KMS-11 (cell line): ENCODE measurements around the gene EXOSC10.

Source experiments
- H2AFZ ChIP-seq: fragments of 200-600 bp; sonication (generic); 2 replicates; pipeline ENCODE4 v1.6.1; 2016; ENCODE audit warnings: antibody characterized with exemption, mixed run types, low read depth
- H3K27ac ChIP-seq: fragments of 200-600 bp; sonication (generic); 2 replicates; pipeline ENCODE4 v1.6.1; 2016; ENCODE audit warnings: mild to moderate bottlenecking, mixed run types
- H3K27me3 ChIP-seq: fragments of 200-600 bp; sonication (generic); 2 replicates; pipeline ENCODE4 v1.6.1; 2017; ENCODE audit warnings: mild to moderate bottlenecking, low read depth, mixed run types, moderate library complexity; ENCODE audit not compliant: insufficient read depth
- H3K36me3 ChIP-seq: fragments of 200-600 bp; sonication (generic); 2 replicates; pipeline ENCODE4 v1.6.1; 2017; ENCODE audit warnings: mild to moderate bottlenecking, mixed run types; ENCODE audit not compliant: insufficient read depth
- H3K4me1 ChIP-seq: fragments of 200-600 bp; sonication (generic); 2 replicates; pipeline ENCODE4 v1.6.1; 2016; ENCODE audit warnings: mild to moderate bottlenecking, low read depth, mixed run types; ENCODE audit not compliant: poor library complexity, severe bottlenecking
- H3K4me2 ChIP-seq: fragments of 200-600 bp; sonication (generic); 2 replicates; pipeline ENCODE4 v1.7.0; 2016; ENCODE audit warnings: mild to moderate bottlenecking, mixed run types
- H3K4me3 ChIP-seq: fragments of 200-600 bp; sonication (generic); IDR thresholded peaks from 2 replicates; pipeline ENCODE4 v1.6.1; 2017; ENCODE audit warnings: low read depth, low read length, mixed read lengths; ENCODE audit not compliant: insufficient read depth
- H3K79me2 ChIP-seq: fragments of 200-600 bp; sonication (generic); 2 replicates; pipeline ENCODE4 v1.6.1; 2016; ENCODE audit warnings: low read depth, mixed run types; ENCODE audit not compliant: insufficient read depth
- H3K9ac ChIP-seq: fragments of 200-600 bp; sonication (generic); 2 replicates; pipeline ENCODE4 v1.6.1; 2016; ENCODE audit warnings: mild to moderate bottlenecking, mixed run types
- H4K20me1 ChIP-seq: fragments of 200-600 bp; sonication (generic); 2 replicates; pipeline ENCODE4 v1.6.1; 2016; ENCODE audit warnings: mild to moderate bottlenecking, mixed run types; ENCODE audit not compliant: insufficient read depth
- CTCF ChIP-seq: fragments of 200-600 bp; sonication (generic); conservative IDR thresholded peaks from 2 replicates; pipeline ENCODE4 v1.6.1; 2017; ENCODE audit warnings: low read depth, mild to moderate bottlenecking, antibody characterized with exemption, low read length, moderate library complexity, mixed read lengths

EXOSC10 gene

GRCh38 chr1:11062965-11063401 lies 36.7 kb downstream of the EXOSC10 start:
- Histone ChIP-seq H3K4me2 (peak overlapping the region; percentile 61), H3K27ac (peak overlapping the region; percentile 56), H3K79me2 (peaks cover 36% of the 10 kb centered on the region)

GRCh38 chr1:11061652-11062365 lies 37.9 kb downstream of the EXOSC10 start:
- H3K4me3 ChIP-seq: no peak overlapping the region
- H3K4me1 ChIP-seq: peaks cover 46% of the 10 kb centered on the region
- H3K4me2 ChIP-seq: peak overlapping the region; percentile 61
- H4K20me1 ChIP-seq: no peaks in the 10 kb centered on the region
- no peak for TF ChIP-seq CTCF
- peak overlapping the region; percentile 80; the same call in 1 of the 2 replicates for H3K9ac ChIP-seq
- H3K36me3 ChIP-seq: peaks cover 12% of the 10 kb centered on the region; the same call in 1 of the 2 replicates
- H2AFZ ChIP-seq: no peak overlapping the region
- peak overlapping the region; percentile 56 for H3K27ac ChIP-seq
- peaks cover 40% of the 10 kb centered on the region for H3K79me2 ChIP-seq
- no peaks in the 10 kb centered on the region for H3K27me3 ChIP-seq

More at GRCh38 chr1:11062965-11063401, 36.7 kb downstream of the EXOSC10 start:
- peak overlapping the region; percentile 35; the same call in 1 of the 2 replicates for H3K9ac ChIP-seq
- no peak for TF ChIP-seq CTCF
- H3K27me3 ChIP-seq: no peaks in the 10 kb centered on the region
- no peaks in the 10 kb centered on the region for H4K20me1 ChIP-seq
- H3K4me3 ChIP-seq: no peak overlapping the region
- peaks cover 1% of the 10 kb centered on the region; the same call in 1 of the 2 replicates for H3K36me3 ChIP-seq
- H2AFZ ChIP-seq: no peak overlapping the region
- peaks cover 41% of the 10 kb centered on the region for H3K4me1 ChIP-seq

GRCh38 chr1:11059968-11060830 lies 39.5 kb downstream of the EXOSC10 start, which contains the start of gene SRM:
Gene SRM (minus strand): TSS chr1:11060018. CDS start chr1:11059943, 75 bp downstream.
- H3K4me3 ChIP-seq: peak within 1 kb of the TSS; percentile 77
- peaks cover 46% of the 10 kb centered on the region for H3K4me1 ChIP-seq
- TF ChIP-seq CTCF: no peak
- H4K20me1 ChIP-seq: no peaks in the 10 kb centered on the region
- H3K4me2 ChIP-seq: peak within 1 kb of the TSS; percentile 95
- H3K9ac ChIP-seq: peak within 1 kb of the TSS; percentile 89
- peak within 1 kb of the TSS; percentile 70 for H2AFZ ChIP-seq
- H3K36me3 ChIP-seq: peaks cover 12% of the 10 kb centered on the region; the same call in 1 of the 2 replicates
- H3K27ac ChIP-seq: peak within 1 kb of the TSS; percentile 56
- H3K79me2 ChIP-seq: peaks cover 40% of the 10 kb centered on the region
- H3K27me3 ChIP-seq: no peaks in the 10 kb centered on the region

GRCh38 chr1:11059155-11059967 lies 40.3 kb downstream of the EXOSC10 start:
- Histone ChIP-seq H3K79me2 (peaks cover 40% of the 10 kb centered on the region), H3K4me3 (peak overlapping the region; percentile 77), H3K9ac (peak overlapping the region; percentile 89), H3K4me1 (peaks cover 46% of the 10 kb centered on the region), H4K20me1 (no peaks in the 10 kb centered on the region), H3K4me2 (peak overlapping the region; percentile 95), H3K36me3 (peaks cover 12% of the 10 kb centered on the region; the same call in 1 of the 2 replicates), H3K27me3 (no peaks in the 10 kb centered on the region), H2AFZ (0 out of 2 replicates have a peak overlapping the region, but pooled peaks have one; percentile 57), H3K27ac (peak overlapping the region; percentile 53)
- no peak for TF ChIP-seq CTCF
